ENCODE measurements around the gene CHRM1.
"Not testable (repeated sequence)": the region's sequence is repeated elsewhere in the genome, so short reads cannot be mapped to it uniquely, and the experiment has no call there.

The CHRM1 gene

GRCh38 chr11:62875698-62876478, 45.3 kb downstream of the CHRM1 start:
- DNase-seq (ENCODE audit: low spot score) = peak; percentile 16

- no peak for DNase-seq (ENCODE audit: low spot score)
Measured at GRCh38 chr11:62874851-62875250, 46.3 kb downstream of the CHRM1 start.

DNA sequence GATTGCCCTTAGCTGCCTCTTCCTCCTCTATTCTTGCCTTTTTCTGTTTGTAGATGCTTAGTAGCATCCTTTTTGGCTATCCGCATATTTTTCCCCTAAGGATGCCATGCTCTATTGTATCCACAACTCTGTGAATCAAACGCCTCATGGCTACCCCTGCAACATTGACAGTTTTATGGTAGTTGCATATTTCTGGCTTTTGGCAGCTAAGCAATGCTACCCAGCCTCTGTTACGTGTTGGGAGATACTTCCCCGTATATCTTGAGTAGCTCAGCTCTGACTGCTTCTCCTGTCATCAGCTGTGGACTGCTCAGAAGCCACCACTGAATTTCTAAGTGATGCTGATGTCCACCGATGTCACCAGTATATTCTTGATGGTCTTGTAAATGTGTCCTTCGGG, 55.5 kb downstream of the CHRM1 start:
- no peak for DNase-seq (ENCODE audit: low spot score)

GRCh38 chr11:62863687-62864335, 57.4 kb downstream of the CHRM1 start:
- DNase-seq (ENCODE audit: low spot score) = no peak

GRCh38 chr11:62861564-62862192, 59.5 kb downstream of the CHRM1 start:
- DNase-seq (ENCODE audit: low spot score) = not testable (repeated sequence)

- no peak for DNase-seq (ENCODE audit: low spot score)
Measured at GRCh38 chr11:62860835-62861563, 60.2 kb downstream of the CHRM1 start.

DNA sequence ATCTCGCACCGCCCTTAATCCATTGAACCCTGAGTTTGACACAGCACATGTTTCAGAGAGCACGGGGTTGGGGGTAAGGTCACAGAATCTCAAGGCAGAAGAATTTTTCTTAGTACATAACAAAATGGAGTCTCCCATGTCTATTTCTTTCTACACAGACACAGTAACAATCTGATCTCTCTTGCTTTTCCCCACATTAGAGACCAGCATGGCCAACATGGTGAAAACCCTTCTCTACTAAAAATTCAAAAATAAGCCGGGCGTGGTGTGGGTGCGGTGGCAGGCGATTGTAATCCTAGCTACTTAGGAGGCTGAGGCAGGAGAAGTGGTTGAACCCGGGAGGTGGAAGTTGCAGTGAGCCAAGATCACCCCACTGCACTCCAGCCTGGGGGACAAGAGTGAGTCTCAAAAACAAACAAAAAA, 61.9 kb downstream of the CHRM1 start:
- not testable (repeated sequence) for DNase-seq (ENCODE audit: low spot score)
